GM19438 (cell line): ENCODE results near the gene NDUFV3.
"Not testable (repeated sequence)": the region's sequence is repeated elsewhere in the genome, so short reads cannot be mapped to it uniquely, and the experiment has no call there.

Source experiments
- ATAC-seq: cut with Tn5 transposase; IDR thresholded peaks from one replicate; pipeline ENCODE4 v1.9.1; 2021; ENCODE audit warnings: low read depth; ENCODE audit not compliant: unreplicated experiment

NDUFV3 gene

DNA sequence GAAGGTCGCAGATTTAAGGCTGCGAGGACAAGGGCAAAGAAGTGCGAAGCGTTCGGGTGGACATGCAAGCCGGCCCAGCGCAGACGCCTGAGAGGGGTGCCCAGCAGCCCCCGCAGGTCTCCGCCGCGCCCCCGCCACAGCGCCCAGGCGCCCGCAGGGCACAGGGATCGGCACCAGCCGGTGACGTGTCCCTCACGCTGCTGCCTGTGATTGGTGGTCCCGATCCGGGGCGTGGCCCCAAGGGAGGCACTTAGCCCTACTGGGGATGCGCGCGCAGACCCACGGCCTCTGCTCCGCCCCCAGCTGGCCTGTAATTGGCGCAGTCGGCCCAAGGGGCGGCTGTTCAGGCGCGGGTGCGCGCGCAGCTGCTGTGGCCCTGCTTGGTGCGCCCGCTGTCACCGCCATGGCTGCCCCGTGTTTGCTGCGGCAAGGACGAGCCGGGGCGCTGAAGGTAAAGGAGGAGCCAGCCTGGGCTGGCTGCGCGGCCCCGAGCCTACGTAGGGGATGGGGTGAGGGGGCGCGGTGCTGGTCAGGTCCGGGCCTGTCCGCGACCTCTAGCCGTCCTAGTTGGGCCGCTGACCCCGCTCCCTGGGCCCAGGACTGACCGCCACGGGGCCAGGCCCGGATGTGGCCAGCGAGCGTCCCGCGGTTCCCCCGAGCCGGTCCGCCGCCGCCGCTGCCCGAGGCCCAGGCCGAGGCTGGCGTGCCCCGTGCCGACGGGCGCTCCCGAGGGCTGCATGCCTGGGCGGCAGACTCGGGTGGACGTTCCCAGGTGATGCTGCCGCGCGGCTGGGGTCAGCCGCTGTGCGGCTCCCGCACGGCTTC is at the start of gene NDUFV3:
Gene NDUFV3 (plus strand): TSS at position 379 of the 825 bp plus-strand sequence. CDS start 25 bp downstream, at position 404.
- peak; percentile 82 for ATAC-seq

DNA sequence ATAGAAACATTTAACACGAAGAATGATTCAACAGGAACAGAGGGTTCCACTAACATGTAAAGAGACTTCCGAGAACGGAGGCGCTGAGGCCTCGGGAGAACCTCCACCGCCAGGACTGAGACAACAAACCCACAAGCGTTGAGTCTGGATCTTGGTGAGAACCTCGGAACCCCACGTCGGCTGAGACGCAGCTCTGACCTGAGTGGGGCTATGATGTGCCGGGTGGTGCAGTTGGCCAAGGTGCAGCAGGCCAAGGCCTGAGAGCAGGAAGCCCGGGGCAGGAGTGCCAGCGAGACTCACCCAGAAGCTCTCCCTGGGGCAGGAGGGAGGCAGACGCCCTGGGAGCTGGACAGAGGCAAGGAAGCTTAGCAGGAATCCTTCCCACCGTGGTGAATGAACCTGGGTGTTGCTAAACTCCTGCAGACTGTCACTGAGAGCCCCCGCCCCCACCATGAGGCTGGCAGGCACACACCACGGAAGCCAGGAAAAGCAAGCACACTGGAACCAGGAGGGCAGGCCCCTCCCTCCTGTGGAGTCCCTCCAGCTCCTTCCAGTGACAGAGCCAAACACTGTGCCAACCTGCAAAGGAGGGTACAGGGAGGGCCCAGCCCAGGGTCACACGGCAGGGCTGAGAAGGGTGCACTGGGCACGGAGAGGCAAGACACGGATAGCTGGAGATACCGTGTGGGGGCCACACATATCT is 48.5 kb upstream of the NDUFV3 start:
- no peak for ATAC-seq

DNA sequence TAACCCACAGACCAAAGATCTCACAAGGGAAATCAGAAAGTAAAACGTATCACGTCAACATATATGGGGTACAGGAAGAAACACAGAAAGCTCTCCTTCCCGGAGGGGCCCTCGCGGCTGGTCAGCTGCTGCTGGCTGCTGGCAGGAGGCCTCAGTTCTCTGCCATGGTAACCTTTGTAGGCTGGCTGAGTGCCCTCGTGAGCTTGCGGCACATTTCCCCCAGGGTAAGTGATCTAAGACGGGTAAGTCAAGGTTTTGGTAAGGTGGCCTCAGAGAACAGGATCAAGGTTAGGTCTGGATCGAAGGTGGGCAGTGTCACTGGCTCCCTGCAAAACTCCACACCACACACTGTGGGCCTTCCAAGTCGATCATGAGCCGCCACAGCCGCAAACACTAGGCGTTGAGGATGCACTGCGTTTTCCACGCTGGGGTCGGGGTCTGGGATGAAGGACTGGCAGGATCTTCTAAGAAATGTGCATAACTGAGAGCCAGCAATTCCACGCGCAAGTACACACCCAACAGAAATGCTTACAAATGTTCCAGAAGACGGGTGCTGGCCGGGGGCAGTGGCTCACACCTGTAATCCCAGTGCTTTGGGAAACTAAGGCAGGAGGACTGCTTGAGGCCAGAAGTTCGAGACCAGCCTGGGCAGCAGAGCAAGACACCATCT is 47.7 kb upstream of the NDUFV3 start:
- no peak for ATAC-seq

DNA sequence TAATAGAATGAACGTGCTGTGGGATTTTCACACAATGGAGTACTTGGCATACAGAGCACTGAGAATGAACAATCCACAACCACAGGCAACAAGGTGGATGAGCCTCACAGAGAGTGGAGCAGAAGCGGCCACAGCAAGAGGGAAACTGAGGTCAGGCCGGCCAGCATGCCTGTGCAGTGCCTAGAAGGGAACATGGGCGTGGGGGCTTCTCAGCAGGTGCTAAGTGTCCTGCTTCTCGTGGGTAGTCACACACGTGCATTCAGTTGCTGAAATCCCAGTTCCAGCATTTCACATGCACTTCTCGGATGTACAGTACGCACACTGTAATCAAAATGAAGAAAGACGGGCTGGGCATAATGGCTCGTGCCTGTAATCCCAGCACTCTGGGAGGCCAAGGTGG is 46.9 kb upstream of the NDUFV3 start:
- no peak for ATAC-seq

- no peak for ATAC-seq
Observed at GRCh38 chr21:42847051-42847707, 45.9 kb upstream of the NDUFV3 start.

DNA sequence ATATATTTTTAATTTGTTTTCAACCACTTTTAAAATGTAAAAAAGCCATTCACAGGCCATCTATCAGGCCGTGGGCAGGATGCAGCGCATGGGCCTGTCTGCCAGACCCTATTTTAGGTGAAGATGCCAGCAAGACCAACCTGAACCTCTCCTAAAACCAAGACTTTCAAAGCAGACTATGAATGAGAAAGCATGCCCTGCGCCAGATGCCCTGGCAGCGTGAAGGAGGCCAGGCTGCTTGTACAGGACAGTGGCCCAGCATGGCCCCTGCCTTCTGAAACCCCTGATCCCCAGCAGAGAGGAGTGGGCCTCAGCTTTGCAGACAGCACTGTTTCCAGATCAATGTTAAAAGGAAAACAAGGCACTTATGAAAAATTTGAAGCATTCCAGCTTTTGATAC is 45.4 kb upstream of the NDUFV3 start:
- no peak for ATAC-seq

DNA sequence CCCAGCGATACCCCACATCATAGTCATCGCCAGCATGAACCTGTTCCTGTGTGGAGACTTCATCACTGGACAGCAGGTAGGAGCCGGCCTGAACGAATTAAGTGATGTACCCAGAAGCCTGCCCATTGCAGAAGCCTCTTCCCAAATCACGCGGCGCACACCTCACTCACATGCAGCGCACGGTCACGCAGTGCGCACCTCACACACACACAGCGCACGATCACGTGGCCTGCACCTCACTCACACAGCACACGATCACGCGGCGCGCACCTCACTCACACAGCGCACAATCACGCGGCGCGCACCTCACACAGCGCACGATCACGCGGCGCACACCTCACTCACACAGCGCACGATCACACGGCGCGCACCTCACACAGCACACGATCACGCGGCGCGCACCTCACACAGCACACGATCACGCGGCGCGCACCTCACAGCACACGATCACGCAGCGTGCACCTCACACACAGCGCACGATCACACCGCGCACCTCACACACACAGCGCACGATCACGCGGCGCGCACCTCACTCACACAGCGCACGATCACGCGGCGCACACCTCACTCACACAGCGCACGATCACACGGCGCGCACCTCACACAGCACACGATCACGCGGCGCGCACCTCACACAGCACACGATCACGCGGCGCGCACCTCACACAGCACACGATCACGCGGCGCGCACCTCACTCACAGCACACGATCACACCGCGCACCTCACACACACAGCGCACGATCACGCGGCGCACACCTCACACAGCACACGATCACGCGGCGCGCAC is 44.8 kb upstream of the NDUFV3 start:
- not testable (repeated sequence) for ATAC-seq

DNA sequence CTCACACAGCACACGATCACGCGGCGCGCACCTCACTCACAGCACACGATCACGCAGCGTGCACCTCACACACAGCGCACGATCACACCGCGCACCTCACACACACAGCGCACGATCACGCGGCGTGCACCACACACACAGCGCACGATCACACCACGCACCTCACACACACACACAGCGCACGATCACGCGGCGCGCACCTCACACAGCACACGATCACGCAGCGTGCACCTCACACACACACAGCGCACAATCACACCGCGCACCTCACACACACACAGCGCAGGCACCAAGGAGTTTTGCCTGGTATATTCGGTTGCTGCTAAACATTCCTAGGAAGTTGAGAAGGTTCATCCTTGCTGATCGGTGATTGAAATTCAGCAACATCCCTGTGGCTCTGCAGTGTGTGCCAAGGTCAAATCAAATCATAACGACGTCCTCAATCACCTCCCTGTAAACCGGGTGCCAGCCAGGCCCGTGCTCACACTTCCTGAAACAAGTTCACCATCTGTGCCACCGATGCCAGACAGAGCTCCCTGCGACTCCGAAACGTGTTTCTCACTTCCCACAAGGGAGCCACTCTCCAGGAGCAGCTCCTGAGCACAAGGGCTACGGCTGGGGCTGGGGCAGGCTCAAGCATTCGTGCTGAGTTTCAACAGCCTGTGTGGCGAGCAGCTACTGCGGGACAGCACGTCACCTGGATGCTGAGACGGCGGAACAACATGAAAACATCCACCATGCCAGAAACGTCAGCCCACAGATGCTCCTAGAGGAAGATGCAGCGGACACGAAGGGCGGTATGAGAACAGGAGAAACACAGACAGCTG is 44.0 kb upstream of the NDUFV3 start:
- no peak for ATAC-seq

DNA sequence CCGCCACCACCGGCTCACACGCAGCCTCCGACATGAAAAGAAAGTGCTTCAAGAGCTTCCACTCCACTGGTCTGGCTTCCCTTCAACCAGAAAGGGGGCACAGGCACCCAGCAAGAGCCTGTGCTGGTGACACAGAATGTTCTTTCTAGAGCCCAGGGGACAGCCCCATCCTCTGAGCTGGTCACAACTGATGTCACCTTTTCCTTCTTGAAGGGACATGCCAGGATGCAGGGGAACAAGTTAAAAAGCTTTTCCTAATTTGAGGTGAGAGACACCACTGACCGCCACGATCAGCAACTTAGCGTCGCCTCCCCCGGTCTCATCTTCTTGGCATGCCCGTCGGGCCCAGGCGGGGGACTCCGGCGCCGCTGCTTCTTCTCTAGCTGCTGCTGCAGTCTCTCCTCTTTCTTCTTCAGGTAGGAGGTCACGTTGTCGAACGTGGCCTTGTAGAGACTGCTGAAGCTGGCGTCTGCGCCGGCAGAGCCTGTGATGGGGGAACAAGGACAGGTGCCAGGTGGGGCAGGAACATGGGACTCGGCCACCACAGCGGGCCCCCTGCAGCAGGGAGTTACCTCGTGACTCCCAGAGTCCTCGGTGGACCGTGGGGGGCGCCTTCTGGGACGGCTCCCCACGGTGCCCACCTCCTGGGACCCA is 43.2 kb upstream of the NDUFV3 start:
- no peak for ATAC-seq

DNA sequence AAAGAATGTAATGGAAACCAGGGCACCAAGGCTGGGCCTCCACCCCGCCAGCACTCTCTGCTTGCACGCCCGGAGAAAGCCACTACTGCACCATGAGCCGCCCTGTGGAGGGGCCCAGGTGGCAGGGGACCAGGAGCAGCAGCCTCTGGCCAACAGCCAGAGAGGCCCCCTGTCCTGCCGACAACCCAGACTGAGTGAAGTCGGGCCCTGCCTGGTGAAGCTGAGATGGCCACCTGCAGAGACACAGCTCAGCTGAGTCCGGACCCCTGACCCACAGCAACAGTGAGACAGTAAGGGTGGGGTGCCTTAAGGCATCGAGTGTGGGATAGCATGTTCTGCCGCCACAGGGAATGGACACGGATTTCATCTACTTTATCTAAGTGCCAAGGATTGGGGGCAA is 42.6 kb upstream of the NDUFV3 start:
- no peak for ATAC-seq

DNA sequence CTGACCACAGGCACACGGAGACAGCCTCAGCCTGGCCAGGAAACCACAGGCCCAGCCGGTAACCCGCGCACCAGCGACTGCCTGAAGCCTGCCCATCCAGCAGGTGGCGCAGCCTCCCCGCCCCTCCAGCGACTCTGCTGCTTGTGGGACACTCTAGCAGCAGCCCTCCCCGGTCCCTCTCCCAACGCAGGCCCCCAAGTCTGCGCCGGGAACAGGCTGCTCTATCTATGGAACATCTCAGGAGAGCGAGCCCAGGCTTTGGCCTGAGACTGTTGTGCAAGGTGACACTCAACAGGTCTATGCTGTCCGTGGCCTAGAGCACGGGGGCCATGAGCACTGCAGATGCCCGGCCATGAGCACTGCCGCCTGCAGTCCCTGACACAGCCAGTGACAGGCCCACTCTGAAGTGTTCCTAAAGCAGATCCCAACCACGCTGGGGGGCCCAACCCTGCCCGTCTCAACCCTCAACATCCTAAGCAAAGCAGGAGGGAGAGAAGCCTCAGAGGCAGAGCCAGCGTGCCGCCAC is 42.2 kb upstream of the NDUFV3 start:
- no peak for ATAC-seq

DNA sequence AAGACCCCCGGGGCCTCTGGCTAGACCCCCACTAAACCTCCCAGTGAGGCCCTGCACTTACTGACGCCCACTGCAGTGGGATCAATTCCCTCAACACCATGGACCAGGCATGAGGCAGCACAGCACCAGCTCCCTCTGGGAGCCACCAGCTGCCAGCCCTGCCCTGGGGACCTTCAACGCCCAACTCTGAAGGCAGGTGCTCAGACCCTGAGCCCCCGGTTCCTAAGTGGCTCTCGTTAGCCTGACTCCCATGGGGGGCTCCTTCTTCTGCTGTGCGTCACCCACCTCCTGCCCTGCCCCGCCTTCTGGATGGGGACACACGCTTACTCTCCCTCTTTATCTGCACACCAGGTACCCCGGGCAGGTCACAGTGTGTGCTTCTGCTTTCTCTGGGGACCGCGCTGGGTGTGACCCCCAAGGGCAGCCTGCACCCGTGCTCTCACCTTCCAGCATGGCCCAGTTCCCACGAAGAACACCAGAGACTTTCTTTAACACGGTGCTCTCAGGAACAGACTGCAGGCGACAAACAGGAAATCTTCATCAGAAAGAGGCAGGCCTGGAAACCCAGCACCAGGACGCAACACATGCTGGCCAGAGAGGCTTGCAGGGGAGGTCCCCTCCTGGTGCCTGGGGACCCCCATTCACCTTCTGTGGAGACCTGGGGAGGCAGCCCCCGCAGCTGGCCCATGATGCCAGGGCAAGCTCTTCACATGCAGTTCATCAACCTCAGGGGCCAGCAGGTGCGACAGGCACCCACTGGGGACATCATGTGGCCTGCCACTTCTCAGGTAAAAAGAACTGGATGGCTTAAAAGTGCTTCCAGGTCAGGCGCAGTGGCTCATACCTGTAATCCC is 41.1 kb upstream of the NDUFV3 start:
- no peak for ATAC-seq

- ATAC-seq, result no peak
Observed at GRCh38 chr21:42852925-42853570, 40.1 kb upstream of the NDUFV3 start.

GRCh38 chr21:42853621-42854020 is 39.5 kb upstream of the NDUFV3 start:
- no peak for ATAC-seq

DNA sequence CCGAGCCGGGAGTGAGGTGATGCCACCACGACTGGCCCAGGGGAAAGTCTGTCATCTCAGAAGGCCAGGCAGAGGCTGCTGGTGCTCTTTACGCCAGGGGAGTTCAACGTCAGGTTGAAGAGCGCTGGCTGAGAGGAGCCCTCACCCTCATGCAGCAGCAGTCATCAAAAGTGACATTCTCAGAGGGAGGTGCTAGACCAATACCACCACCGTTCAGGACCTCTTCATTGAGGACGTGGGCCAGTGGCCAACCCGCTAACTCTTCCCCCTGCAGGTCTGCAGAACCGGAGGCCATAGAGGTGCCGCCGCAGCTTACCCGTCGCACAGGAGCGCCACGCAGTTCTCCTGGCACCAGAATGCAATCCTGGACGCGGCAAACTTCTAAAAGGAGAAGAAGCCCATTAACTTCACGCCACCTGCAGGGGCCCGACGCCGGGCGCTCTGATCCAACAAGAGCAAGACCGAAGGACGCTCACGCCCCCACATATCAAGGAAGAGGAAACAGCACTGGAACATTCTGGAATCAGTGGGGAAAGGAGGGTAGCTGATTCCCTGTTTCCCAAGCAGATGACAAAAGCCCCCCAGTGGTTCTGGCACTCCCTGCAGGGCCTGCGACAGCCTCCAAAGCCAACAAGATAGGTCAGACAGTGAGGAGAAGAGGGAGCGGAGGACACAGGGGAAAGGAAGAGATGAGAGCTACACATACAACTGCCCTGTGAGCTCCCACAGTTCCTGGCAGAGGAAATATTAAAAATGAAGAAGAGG is 38.7 kb upstream of the NDUFV3 start:
- ATAC-seq, result no peak

DNA sequence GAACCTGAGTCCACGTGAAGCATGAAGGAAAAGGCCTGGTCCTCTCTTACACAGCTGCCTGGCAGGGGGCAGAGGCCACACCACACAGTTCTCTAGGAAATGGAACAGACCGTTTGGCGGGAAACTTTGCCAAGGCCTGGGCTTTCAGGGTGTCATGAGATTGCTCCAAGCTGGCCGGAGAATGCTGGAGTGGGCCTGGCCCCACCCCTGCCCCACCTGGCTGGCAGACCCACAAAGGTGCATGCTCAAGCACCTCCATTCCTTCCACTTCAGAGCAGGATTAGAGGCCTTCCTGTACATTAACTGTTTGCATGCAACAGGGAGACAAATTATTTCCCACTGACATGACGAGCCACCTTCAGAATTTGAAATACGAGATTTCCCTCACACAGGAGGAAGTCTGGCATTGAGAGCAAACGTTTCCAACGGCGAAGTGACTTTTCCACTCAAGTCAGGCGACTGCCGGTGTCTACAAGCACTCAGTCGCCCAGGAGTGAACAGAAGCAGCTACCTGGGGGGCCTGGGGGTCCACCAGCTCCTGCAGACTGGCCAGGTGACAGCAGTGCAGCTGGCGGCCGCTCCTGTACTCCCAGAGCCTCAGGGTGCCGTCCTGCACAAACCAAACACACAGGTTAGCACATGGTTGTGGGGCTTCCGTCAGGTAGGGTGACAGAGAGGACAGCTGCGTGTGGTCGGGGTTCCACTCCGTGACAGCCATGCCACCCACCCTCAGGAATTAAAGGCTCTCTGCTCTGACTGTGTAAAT is 37.8 kb upstream of the NDUFV3 start:
- ATAC-seq, result no peak
